ENCODE results near the gene PDE4B.

- no peak for TF ChIP-seq CTCF (IDR thresholded peaks at IDR 0.05; ENCODE audit: low read length)
- no peak for TF ChIP-seq EZH2 (IDR thresholded peaks at IDR 0.05; ENCODE audit: borderline replicate concordance, low read length)
Measured at GRCh38 chr1:66333466-66334199, 540.9 kb downstream of the PDE4B start.
